Gastroesophageal sphincter (tissue), 4 donors: Measurements from ENCODE around the gene DSC3. TPM values are rescaled to one million over a fixed set of nuclear protein-coding genes. Genes with fewer than 3 reads are reported as not detected.

Source experiments
- ATAC-seq: fragments of 150-250 bp; one replicate; pipeline ENCODE4 v1.9.1; 2016; ENCODE audit warnings: mild to moderate bottlenecking, moderate library complexity
- H3K27ac ChIP-seq, 4 donors: fragments of 200-600 bp; sonication (generic) in 3 of 4; 1 replicate in 3 of 4; 2 replicates in 1 of 4; pipeline ENCODE4 v1.5.1; 2016 to 2019
- H3K27me3 ChIP-seq: fragments of 200-600 bp; sonication (generic); one replicate; pipeline ENCODE4 v1.5.1; 2019
- H3K36me3 ChIP-seq, 2 donors: fragments of 200-600 bp; sonication (generic); one replicate each; pipeline ENCODE4 v1.5.1; 2019; ENCODE audit warnings: control low read depth in 1 of 2
- H3K4me1 ChIP-seq, 3 donors: fragments of 200-600 bp; sonication (generic); 1 replicate in 2 of 3; 2 replicates in 1 of 3; pipeline ENCODE4 v1.5.1; 2016 to 2019; ENCODE audit warnings: control low read depth in 2 of 3
- H3K4me3 ChIP-seq, 2 donors: fragments of 200-600 bp; sonication (generic); one replicate each; pipeline ENCODE4 v1.5.1; 2019; ENCODE audit warnings: mild to moderate bottlenecking in 1 of 2, moderate library complexity in 1 of 2
- H3K9me3 ChIP-seq, 3 donors: fragments of 200-600 bp; sonication (generic); one replicate each; pipeline ENCODE4 v1.5.1; 2017 to 2019; ENCODE audit warnings: control low read depth in 2 of 3
- EP300 ChIP-seq: sonication (generic); formaldehyde crosslinking; IDR thresholded peaks from one replicate; pipeline ENCODE4 v1.6.1; 2017; ENCODE audit warnings: antibody characterized with exemption, mild to moderate bottlenecking
- POLR2A ChIP-seq, 2 donors: fragments of 450-650 bp; IDR thresholded peaks; one replicate each; pipeline ENCODE4 v1.6.1; 2017; ENCODE audit warnings: antibody characterized with exemption in 2 of 2, mild to moderate bottlenecking in 2 of 2, moderate library complexity in 1 of 2
- POLR2AphosphoS5 ChIP-seq: sonication (generic); formaldehyde crosslinking; IDR thresholded peaks from one replicate; pipeline ENCODE4 v1.6.1; 2017; ENCODE audit warnings: antibody characterized with exemption
- WGBS, 2 donors: methylation state at CpG; one replicate each; pipeline ENCODE4 v1.1.5; 2018; ENCODE audit warnings: low coverage in 1 of 2; 5-methylcytosine and 5-hydroxymethylcytosine counted together
- total RNA-seq, 4 donors: library from RNA; depleted of rRNA; stranded (reverse); fragments of >200 nt; gene quantifications; one replicate each; pipeline ENCODE4 v1.1.0, GENCODE V29; 2016
- TF ChIP-seq, protein P1 (sequence below), 4 experiments: fragments of 200-600 bp in 2 of 4; fragments of 450-650 bp in 2 of 4; sonication (generic) in 1 of 4; IDR thresholded peaks; one replicate each; pipeline ENCODE4 v1.5.1; 2017 to 2019; ENCODE audit warnings: antibody characterized with exemption in 4 of 4, mild to moderate bottlenecking in 2 of 4, moderate library complexity in 2 of 4

The DSC3 gene
- total RNA-seq, 4 donors from 2014 or later: 0.27 to 17.1 (median 0.51) TPM

DNA sequence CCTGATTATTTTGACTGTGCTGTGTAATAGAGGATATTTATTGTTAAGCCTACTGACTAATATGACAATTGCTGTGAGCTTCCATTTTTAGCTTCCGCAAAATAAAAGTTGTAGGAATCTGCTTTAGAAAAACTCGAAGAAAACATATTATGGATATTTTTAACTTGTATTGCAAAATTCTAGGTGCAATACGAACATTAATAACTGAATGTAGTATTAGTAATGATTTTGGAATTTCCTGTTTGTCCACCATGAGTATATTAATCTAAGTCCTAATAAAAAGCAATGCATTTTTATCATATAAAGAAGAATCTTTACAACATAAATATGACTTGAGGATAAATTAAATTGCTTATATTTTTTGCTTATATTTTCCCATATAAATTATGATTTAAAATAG lies 2.4 kb upstream of the DSC3 start:
- H3K36me3 ChIP-seq: no peaks in the 10 kb centered on the region
- no peak overlapping the region for H3K27ac ChIP-seq
- TF ChIP-seq, protein P1, sequence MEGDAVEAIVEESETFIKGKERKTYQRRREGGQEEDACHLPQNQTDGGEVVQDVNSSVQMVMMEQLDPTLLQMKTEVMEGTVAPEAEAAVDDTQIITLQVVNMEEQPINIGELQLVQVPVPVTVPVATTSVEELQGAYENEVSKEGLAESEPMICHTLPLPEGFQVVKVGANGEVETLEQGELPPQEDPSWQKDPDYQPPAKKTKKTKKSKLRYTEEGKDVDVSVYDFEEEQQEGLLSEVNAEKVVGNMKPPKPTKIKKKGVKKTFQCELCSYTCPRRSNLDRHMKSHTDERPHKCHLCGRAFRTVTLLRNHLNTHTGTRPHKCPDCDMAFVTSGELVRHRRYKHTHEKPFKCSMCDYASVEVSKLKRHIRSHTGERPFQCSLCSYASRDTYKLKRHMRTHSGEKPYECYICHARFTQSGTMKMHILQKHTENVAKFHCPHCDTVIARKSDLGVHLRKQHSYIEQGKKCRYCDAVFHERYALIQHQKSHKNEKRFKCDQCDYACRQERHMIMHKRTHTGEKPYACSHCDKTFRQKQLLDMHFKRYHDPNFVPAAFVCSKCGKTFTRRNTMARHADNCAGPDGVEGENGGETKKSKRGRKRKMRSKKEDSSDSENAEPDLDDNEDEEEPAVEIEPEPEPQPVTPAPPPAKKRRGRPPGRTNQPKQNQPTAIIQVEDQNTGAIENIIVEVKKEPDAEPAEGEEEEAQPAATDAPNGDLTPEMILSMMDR (IDR thresholded peaks at IDR 0.05): no peak
- no peak for TF ChIP-seq POLR2A (IDR thresholded peaks at IDR 0.05)
- no peak for TF ChIP-seq POLR2AphosphoS5
- TF ChIP-seq EP300: no peak
- 49 to 84% methylated on average over 3 of the region's 3 CpGs for WGBS, 2 donors
- H3K27me3 ChIP-seq: peaks cover 67% of the 10 kb centered on the region
- ATAC-seq: no peak
- H3K4me3 ChIP-seq: no peak overlapping the region
- H3K9me3 ChIP-seq: no peaks in the 10 kb centered on the region
- peaks cover 0 to 26% (median 5%) of the 10 kb centered on the region in 3 donors for H3K4me1 ChIP-seq

DNA sequence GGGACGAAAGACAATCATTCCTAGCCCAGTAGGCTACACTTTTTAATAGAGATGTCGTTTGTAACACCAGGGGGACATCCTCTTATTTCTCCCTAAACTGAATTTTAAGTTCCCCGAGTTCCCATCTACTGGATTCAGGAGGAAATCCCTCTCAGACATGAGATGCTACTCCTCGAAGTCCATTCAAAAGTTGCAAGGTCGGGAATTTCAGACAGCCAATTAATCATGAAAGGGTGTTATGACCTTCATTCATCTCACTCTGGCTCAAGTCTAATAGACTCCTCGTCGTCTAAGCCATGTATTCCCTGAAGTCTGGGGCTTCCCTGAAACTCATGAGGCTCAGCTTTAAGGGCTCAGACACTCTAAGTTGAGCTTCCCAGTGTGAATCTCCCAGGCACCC lies 1.2 kb upstream of the DSC3 start:
- H3K36me3 ChIP-seq: no peaks in the 10 kb centered on the region
- TF ChIP-seq, protein P1 (IDR thresholded peaks at IDR 0.05): no peak
- TF ChIP-seq POLR2AphosphoS5 (no peak), EP300 (no peak), POLR2A (IDR thresholded peaks at IDR 0.05) (no peak)
- WGBS, 2 donors: 57 to 77% methylated on average over 6 of the region's 7 CpGs
- no peak for ATAC-seq
- no peak overlapping the region for H3K4me3 ChIP-seq
- H3K27me3 ChIP-seq: peaks cover 79% of the 10 kb centered on the region
- H3K9me3 ChIP-seq: no peaks in the 10 kb centered on the region
- H3K4me1 ChIP-seq: peaks cover 0 to 26% (median 5%) of the 10 kb centered on the region in 3 donors
- no peak overlapping the region for H3K27ac ChIP-seq

DNA sequence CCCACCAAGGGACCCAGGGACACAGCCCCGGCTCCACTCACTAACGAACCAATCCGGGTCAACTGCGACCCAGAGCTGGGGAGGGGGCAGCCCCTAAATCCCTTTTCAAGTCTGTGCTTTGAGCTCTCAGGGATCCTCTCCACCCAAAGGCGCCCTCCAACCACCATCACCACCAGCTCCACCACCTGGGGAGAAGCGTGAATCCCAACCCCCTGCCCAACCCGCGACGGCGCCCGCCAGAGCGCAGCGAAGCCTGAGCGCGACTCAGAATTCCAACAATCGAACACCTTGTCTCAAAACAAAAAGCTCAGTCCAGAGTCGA lies 497 bp downstream of the DSC3 start:
- WGBS, 2 donors: no CpG with 5 or more reads among the region's 17 CpGs
- Histone ChIP-seq H3K27me3 (peaks cover 81% of the 10 kb centered on the region), H3K4me3 (peak overlapping the region in 1 of 2 donors; percentile 38), H3K27ac (no peak overlapping the region), H3K36me3 (no peaks in the 10 kb centered on the region), H3K9me3 (no peaks in the 10 kb centered on the region), H3K4me1 (peaks cover 0 to 26% (median 5%) of the 10 kb centered on the region in 3 donors)
- TF ChIP-seq POLR2A (IDR thresholded peaks at IDR 0.05): no peak
- TF ChIP-seq EP300: no peak
- TF ChIP-seq, protein P1 (IDR thresholded peaks at IDR 0.05): no peak
- TF ChIP-seq POLR2AphosphoS5: no peak
- ATAC-seq: no peak

DNA sequence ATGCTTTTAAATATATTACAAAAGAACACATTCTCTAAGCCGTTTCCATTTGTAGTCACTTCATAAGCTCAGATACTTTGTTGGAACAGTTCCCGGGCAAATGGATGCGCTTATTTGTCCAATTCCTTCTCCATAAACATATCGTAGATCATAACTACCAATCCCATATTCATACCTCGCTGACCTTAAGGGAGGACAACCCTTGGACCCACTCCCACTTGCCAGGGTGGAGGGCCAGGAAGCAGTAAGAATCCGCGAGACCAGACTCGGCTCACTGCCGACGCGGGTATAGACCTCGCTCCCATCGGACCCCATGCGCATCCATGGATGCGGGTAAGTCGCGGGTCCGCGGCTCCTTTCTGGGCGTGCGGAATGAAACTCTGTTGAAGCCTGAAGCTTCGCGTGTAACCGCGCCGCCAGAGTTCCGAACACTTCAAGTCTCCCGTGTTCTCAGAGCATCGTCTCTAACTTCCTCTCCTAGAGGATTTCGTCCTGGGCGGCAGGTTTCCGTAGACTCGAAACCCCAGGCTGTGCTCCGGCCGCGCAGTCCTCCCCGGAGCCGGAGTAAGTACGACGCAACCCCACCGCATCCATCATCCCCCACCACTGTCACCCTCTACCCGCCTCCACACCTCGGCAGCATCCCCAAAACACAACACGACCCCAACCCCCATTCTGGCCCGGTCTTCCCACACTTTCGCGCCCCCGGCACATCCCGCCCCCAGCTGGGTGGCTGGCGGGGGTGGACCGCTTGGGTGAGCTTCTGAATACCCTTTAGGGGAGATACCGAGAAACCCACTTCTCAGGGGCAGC lies 1.1 kb downstream of the DSC3 start:
- no peak overlapping the region for H3K27ac ChIP-seq
- WGBS, 2 donors: 1 to 3% methylated on average over 19 to 22 of the region's 52 CpGs

More for the DNA sequence above, 1.1 kb downstream of the DSC3 start:
- ATAC-seq: no peak
- Histone ChIP-seq H3K36me3 (no peaks in the 10 kb centered on the region), H3K4me1 (peaks cover 0 to 26% (median 5%) of the 10 kb centered on the region in 3 donors), H3K4me3 (peak overlapping the region in 1 of 2 donors; percentile 38), H3K9me3 (no peaks in the 10 kb centered on the region), H3K27me3 (peaks cover 79% of the 10 kb centered on the region)
- TF ChIP-seq POLR2A (IDR thresholded peaks at IDR 0.05) (no peak), EP300 (no peak), POLR2AphosphoS5 (no peak)
- TF ChIP-seq, protein P1 (IDR thresholded peaks at IDR 0.05): no peak
